ENCODE measurements around the gene UGT1A7.

Gene UGT1A7

GRCh38 chr2:233676046-233676445, 5.7 kb upstream of the UGT1A7 start:
- Histone ChIP-seq H3K4me3 (ENCODE audit: severe bottlenecking) (no peak overlapping the region), H3K27ac (ENCODE audit: poor library complexity, severe bottlenecking) (no peak overlapping the region), H3K36me3 (ENCODE audit: low read depth) (no peaks in the 10 kb centered on the region), H3K27me3 (ENCODE audit: insufficient read depth, poor library complexity, severe bottlenecking) (no peaks in the 10 kb centered on the region), H3K4me1 (ENCODE audit: insufficient read depth, poor library complexity, severe bottlenecking) (no peaks in the 10 kb centered on the region), H3K9me3 (ENCODE audit: severe bottlenecking) (no peaks in the 10 kb centered on the region)
- DNase-seq (ENCODE audit: low spot score) = no peak
- ATAC-seq (ENCODE audit: low read depth) = no peak
- no peak for TF ChIP-seq CTCF (IDR thresholded peaks at IDR 0.05; ENCODE audit: poor library complexity, severe bottlenecking)

GRCh38 chr2:233679196-233679595, 2.5 kb upstream of the UGT1A7 start:
- Histone ChIP-seq H3K4me1 (ENCODE audit: insufficient read depth, poor library complexity, severe bottlenecking) (no peaks in the 10 kb centered on the region), H3K9me3 (ENCODE audit: severe bottlenecking) (no peaks in the 10 kb centered on the region), H3K27ac (ENCODE audit: poor library complexity, severe bottlenecking) (no peak overlapping the region), H3K27me3 (ENCODE audit: insufficient read depth, poor library complexity, severe bottlenecking) (no peaks in the 10 kb centered on the region), H3K36me3 (ENCODE audit: low read depth) (no peaks in the 10 kb centered on the region), H3K4me3 (ENCODE audit: severe bottlenecking) (no peak overlapping the region)
- TF ChIP-seq CTCF (IDR thresholded peaks at IDR 0.05; ENCODE audit: poor library complexity, severe bottlenecking) = no peak
- DNase-seq (ENCODE audit: low spot score) (no peak), ATAC-seq (ENCODE audit: low read depth) (no peak)

DNA sequence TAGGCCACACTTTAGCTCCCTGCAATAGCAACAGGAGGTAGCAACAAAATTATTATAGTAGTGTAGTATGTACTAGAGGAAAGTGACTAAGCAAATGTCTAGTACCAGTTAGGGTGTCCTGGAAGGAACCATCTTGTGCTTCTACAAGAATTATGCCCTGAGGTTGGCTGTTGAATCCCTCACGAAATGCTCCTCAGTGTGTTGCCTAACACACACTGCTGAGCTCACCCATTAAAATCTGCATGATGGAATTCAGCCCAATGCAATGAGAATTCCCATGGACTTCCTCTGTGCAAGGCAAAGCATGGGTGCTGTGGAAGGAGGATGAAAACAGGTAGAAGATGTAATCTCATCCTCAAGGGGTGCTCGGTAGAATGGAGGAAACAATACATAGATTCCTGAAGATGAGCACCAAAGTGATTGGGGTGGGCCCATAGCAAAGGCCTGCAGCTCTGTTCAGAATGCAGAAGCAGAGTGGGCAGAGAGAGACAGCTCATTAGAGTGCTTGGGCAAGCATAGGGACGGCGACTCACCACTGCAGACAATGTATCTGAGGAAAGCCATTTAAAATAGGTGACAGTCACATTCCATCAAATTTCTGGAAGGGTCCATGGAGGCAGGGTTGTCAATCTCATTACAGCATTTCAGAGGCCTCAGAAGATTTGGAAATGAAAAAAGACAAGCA, 1.2 kb upstream of the UGT1A7 start:
- DNase-seq (ENCODE audit: low spot score) (no peak), ATAC-seq (ENCODE audit: low read depth) (no peak)
- no peaks in the 10 kb centered on the region for H3K36me3 ChIP-seq (ENCODE audit: low read depth)
- H3K27ac ChIP-seq (ENCODE audit: poor library complexity, severe bottlenecking) = no peak overlapping the region
- H3K4me1 ChIP-seq (ENCODE audit: insufficient read depth, poor library complexity, severe bottlenecking) = no peaks in the 10 kb centered on the region
- TF ChIP-seq CTCF (IDR thresholded peaks at IDR 0.05; ENCODE audit: poor library complexity, severe bottlenecking) = no peak
- H3K27me3 ChIP-seq (ENCODE audit: insufficient read depth, poor library complexity, severe bottlenecking) = no peaks in the 10 kb centered on the region
- H3K9me3 ChIP-seq (ENCODE audit: severe bottlenecking) = no peaks in the 10 kb centered on the region
- no peak overlapping the region for H3K4me3 ChIP-seq (ENCODE audit: severe bottlenecking)

DNA sequence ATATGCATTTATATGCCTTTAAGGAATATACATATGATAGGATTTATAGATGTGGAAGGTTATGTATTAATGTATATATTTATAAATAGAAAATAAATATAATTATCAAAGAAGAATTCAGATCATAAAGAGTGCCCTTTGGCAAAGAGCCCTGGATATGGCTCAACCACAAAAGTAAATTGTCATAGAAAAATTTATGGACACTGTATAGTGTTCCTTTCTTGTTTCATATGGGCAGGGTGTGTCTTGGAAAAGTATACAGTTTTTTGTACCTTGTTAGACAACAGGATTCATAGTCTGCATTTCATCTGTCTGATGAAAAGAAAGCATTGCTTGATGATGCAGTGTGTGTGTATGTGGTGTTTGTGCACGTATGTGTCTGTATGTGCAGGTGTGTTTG, 2.9 kb downstream of the UGT1A7 start:
- Histone ChIP-seq H3K36me3 (ENCODE audit: low read depth) (no peaks in the 10 kb centered on the region), H3K4me3 (ENCODE audit: severe bottlenecking) (no peak overlapping the region), H3K27ac (ENCODE audit: poor library complexity, severe bottlenecking) (no peak overlapping the region), H3K9me3 (ENCODE audit: severe bottlenecking) (no peaks in the 10 kb centered on the region), H3K27me3 (ENCODE audit: insufficient read depth, poor library complexity, severe bottlenecking) (no peaks in the 10 kb centered on the region), H3K4me1 (ENCODE audit: insufficient read depth, poor library complexity, severe bottlenecking) (peaks cover under 1% of the 10 kb centered on the region)
- ATAC-seq (ENCODE audit: low read depth) (no peak), DNase-seq (ENCODE audit: low spot score) (no peak)
- TF ChIP-seq CTCF (IDR thresholded peaks at IDR 0.05; ENCODE audit: poor library complexity, severe bottlenecking) = no peak

- peaks cover 19% of the 10 kb centered on the region for H3K4me1 ChIP-seq (ENCODE audit: insufficient read depth, poor library complexity, severe bottlenecking)
- ATAC-seq (ENCODE audit: low read depth) (no peak), DNase-seq (ENCODE audit: low spot score) (no peak)
- H3K4me3 ChIP-seq (ENCODE audit: severe bottlenecking) = no peak overlapping the region
- H3K36me3 ChIP-seq (ENCODE audit: low read depth) = no peaks in the 10 kb centered on the region
- H3K9me3 ChIP-seq (ENCODE audit: severe bottlenecking) = no peaks in the 10 kb centered on the region
- H3K27me3 ChIP-seq (ENCODE audit: insufficient read depth, poor library complexity, severe bottlenecking) = no peaks in the 10 kb centered on the region
- no peak for TF ChIP-seq CTCF (IDR thresholded peaks at IDR 0.05; ENCODE audit: poor library complexity, severe bottlenecking)
- no peak overlapping the region for H3K27ac ChIP-seq (ENCODE audit: poor library complexity, severe bottlenecking)
Measured at GRCh38 chr2:233686928-233687327, 5.2 kb downstream of the UGT1A7 start.
